GM23248 (cell line): ENCODE measurements around the gene CRYBG2.

Experiments used
- EZH2 ChIP-seq: fragments of 200-600 bp; sonication (generic); IDR thresholded peaks from 2 replicates; pipeline ENCODE4 v1.6.1; 2018; ENCODE audit warnings: antibody characterized with exemption, mild to moderate bottlenecking; ENCODE audit not compliant: insufficient read depth, poor library complexity, severe bottlenecking
- EZH2phosphoT487 ChIP-seq: fragments of 200-600 bp; sonication (generic); IDR thresholded peaks from 2 replicates; pipeline ENCODE4 v1.6.1; 2018; ENCODE audit warnings: antibody characterized with exemption, moderate library complexity, mild to moderate bottlenecking, low read depth; ENCODE audit not compliant: insufficient read depth

DNA sequence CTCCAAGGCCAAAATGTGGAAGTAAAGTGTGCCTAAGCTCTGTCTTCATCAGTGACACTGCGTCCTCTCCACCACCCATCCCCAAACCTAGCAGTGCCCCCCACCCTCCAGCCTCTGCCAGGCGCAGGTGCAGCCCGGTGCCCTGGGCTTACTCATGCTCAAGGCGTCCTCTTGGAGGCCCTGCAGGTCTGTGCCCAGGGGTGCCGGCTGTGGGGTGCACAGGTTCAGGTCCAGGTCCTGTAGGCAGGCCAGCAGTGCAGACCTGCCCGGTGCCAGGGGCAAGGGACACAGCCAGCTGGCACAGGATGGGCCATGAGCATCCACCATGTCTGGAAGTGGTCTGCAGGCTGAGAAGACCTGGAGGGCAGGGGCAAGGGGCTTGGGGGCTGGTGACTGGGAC, 13.5 kb upstream of the CRYBG2 start:
- TF ChIP-seq EZH2phosphoT487 (no peak), EZH2 (no peak)
